K562 (cell line): ENCODE results near the gene KHSRP.

ENCODE experiments used
- BRD4 ChIP-seq: fragments of 200-600 bp; sonication (generic); IDR thresholded peaks from 2 replicates; pipeline ENCODE4 v1.6.1; 2017; ENCODE audit warnings: inconsistent platforms
- ELF4 ChIP-seq: fragments of 450-650 bp; formaldehyde crosslinking; IDR thresholded peaks from 2 replicates; pipeline ENCODE4 v1.4.0; 2022; ENCODE audit warnings: missing genetic modification characterization
- EZH2 ChIP-seq: IDR thresholded peaks from 2 replicates; pipeline ENCODE4 v1.6.1; 2012; ENCODE audit warnings: low read depth, mild to moderate bottlenecking, inconsistent platforms, low read length, borderline replicate concordance
- MAFK ChIP-seq: IDR thresholded peaks from 2 replicates; pipeline ENCODE4 v1.6.1; 2011; ENCODE audit warnings: low read length, improper control_type of control experiment
- MCM2 ChIP-seq: fragments of 450-650 bp; IDR thresholded peaks from 2 replicates; pipeline ENCODE4 v1.6.1; 2017; ENCODE audit warnings: low read depth, mild to moderate bottlenecking
- ZBTB8A ChIP-seq: fragments of 450-650 bp; IDR thresholded peaks from 2 replicates; pipeline ENCODE4 v1.6.1; 2018; ENCODE audit warnings: mild to moderate bottlenecking, moderate library complexity; ENCODE audit not compliant: partially characterized antibody
- ZNF24 ChIP-seq: fragments of 450-650 bp; IDR thresholded peaks from 2 replicates; pipeline ENCODE4 v1.6.1; 2016
- ZNF592 ChIP-seq: fragments of 450-650 bp; IDR thresholded peaks from 2 replicates; pipeline ENCODE4 v1.6.1; 2017; ENCODE audit warnings: antibody characterized with exemption, mild to moderate bottlenecking

DNA sequence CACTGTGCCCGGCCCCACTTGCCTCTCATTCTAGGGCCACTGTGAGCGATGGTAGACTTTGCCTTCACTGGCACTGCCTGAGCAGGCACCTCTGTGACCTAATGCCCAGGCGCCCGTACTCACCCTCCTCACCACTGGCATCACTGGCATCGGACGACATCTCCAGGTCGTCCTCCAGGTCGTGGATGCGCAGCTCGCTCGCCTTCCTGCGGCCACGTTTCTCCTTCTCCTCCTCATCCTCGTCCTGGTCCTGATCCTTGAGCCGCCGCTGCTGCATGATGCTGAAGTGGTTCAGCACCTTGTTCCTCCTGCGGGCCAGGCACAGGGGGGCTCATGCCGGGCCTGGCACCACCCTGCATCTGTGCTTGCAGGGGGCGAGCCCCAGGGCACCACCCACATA is 41.4 kb downstream of the KHSRP start:
- TF ChIP-seq ZNF592, result no peak
- TF ChIP-seq MAFK, result no peak
- TF ChIP-seq MCM2, result no peak
- no peak for TF ChIP-seq BRD4
- no peak for TF ChIP-seq ZNF24
- TF ChIP-seq ZBTB8A, result no peak
- TF ChIP-seq ELF4 (CRISPR knock-in tag), result no peak
- TF ChIP-seq EZH2, result no peak
